HepG2 (cell line): ENCODE measurements around the gene AHCYL2. TPM values are rescaled to one million over a fixed set of nuclear protein-coding genes. Genes with fewer than 3 reads are reported as not detected.

Experiments
- ATAC-seq: fragments of 200-7000 bp; cut with Tn5 transposase; 3 replicates; pipeline ENCODE4 v1.9.1; 2020; ENCODE audit warnings: mild to moderate bottlenecking, moderate library complexity
- BruUV-seq: library from RNA; stranded (reverse); fragments of 400-500 nt; replicated peaks from 2 replicates; lab custom pipeline; 2021; lab: Mats Ljungman, UMichigan
- CTCF ChIA-PET: fragments of 300-600 bp; formaldehyde crosslinking; extraction: SDS; loops from one replicate; lab custom pipeline; 2021; ENCODE audit warnings: low total read pairs, inconsistent platforms, low intra/inter-chr PET ratio; lab: Yijun Ruan, JAX
- POLR2A ChIA-PET: fragments of 350-600 bp; sonication (Branson Sonifier 250); formaldehyde crosslinking; loops from one replicate; lab custom pipeline; 2020; ENCODE audit warnings: antibody characterized with exemption, inconsistent platforms; lab: Yijun Ruan, JAX
- DNase-seq: peaks from one replicate; pipeline ENCODE4 v3.0.0-alpha.2; 2015; ENCODE audit warnings: low spot score
- FAIRE-seq: peaks from 3 replicates; lab custom pipeline; 2011; peaks lifted over from hg19 to GRCh38; lab: Jason Lieb, UNC
- H2AFZ ChIP-seq: one replicate; pipeline ENCODE4 v1.6.1; 2011; ENCODE audit warnings: low read length, inconsistent platforms
- H3K27ac ChIP-seq: fragments of 300-600 bp; 3 replicates; pipeline ENCODE4 v1.8.0; 2011; ENCODE audit warnings: mixed run types, mild to moderate bottlenecking, mixed read lengths, low read length, inconsistent platforms; ENCODE audit not compliant: insufficient read depth; ENCODE audit errors: extremely low read length
- H3K27me3 ChIP-seq, 2 experiments: fragments of 200-600 bp in 1 of 2; 2 replicates in 1 of 2; 3 replicates in 1 of 2; pipeline versions ENCODE4 v1.6.0 to v1.8.0; 2011; ENCODE audit warnings: low read length in 2 of 2, mild to moderate bottlenecking in 2 of 2, moderate library complexity in 2 of 2, inconsistent platforms in 1 of 2; ENCODE audit not compliant: insufficient read depth in 2 of 2, control insufficient read depth in 1 of 2
- H3K36me3 ChIP-seq, 2 experiments: fragments of 200-600 bp in 1 of 2; replicated peaks in 1 of 2; 2 replicates in 1 of 2; 3 replicates in 1 of 2; pipeline versions ENCODE4 v1.5.1 to v1.8.0; 2011; ENCODE audit warnings: low read length in 2 of 2, inconsistent platforms in 1 of 2; ENCODE audit not compliant: insufficient read depth in 2 of 2, control insufficient read depth in 1 of 2
- H3K4me1 ChIP-seq: 2 replicates; pipeline ENCODE4 v1.5.1; 2012; ENCODE audit warnings: low read length, inconsistent platforms; ENCODE audit not compliant: insufficient read depth
- H3K4me2 ChIP-seq: 2 replicates; pipeline ENCODE4 v1.6.0; 2011; ENCODE audit warnings: low read depth, low read length, inconsistent platforms
- H3K4me3 ChIP-seq, 3 experiments: fragments of 200-600 bp in 1 of 3; sonication (generic), shearing (Covaris generic) in 1 of 3; replicated peaks in 1 of 3; 2 replicates each; pipeline ENCODE4 v1.5.1; 2011 to 2016; ENCODE audit warnings: low read length in 3 of 3, inconsistent platforms in 2 of 3, low read depth in 2 of 3, mild to moderate bottlenecking in 2 of 3, control low read depth in 1 of 3, mixed read lengths in 1 of 3; ENCODE audit not compliant: insufficient read depth in 1 of 3
- H3K79me2 ChIP-seq: one replicate; pipeline ENCODE4 v1.6.1; 2011; ENCODE audit warnings: low read length, inconsistent platforms; ENCODE audit not compliant: insufficient read depth
- H3K9ac ChIP-seq: 2 replicates; pipeline ENCODE4 v1.6.0; 2011; ENCODE audit warnings: mild to moderate bottlenecking, low read depth, low read length, inconsistent platforms; ENCODE audit not compliant: insufficient read depth
- H3K9me3 ChIP-seq: 2 replicates; pipeline ENCODE4 v1.5.1; 2012; ENCODE audit warnings: mild to moderate bottlenecking, low read length
- H4K20me1 ChIP-seq: 2 replicates; pipeline ENCODE4 v1.6.0; 2011; ENCODE audit warnings: inconsistent platforms, mild to moderate bottlenecking, low read length, moderate library complexity; ENCODE audit not compliant: insufficient read depth
- GFI1 ChIP-seq: sonication (generic); formaldehyde crosslinking; IDR thresholded peaks from 2 replicates; pipeline ENCODE4 v1.5.0; 2020; ENCODE audit warnings: missing genetic modification reagents, mild to moderate bottlenecking, borderline replicate concordance
- MLXIP ChIP-seq: sonication (generic); formaldehyde crosslinking; IDR thresholded peaks from 2 replicates; pipeline ENCODE4 v1.9.0; 2021; ENCODE audit warnings: missing genetic modification reagents, borderline replicate concordance
- ZBTB25 ChIP-seq: IDR thresholded peaks from 2 replicates; pipeline ENCODE4 v1.6.1; 2018; ENCODE audit warnings: missing genetic modification reagents
- ZBTB7A ChIP-seq: sonication (generic); formaldehyde crosslinking; IDR thresholded peaks from 2 replicates; pipeline ENCODE4 v1.8.0; 2022; ENCODE audit warnings: mild to moderate bottlenecking, missing genetic modification reagents
- WGBS: methylation state at CpG from one replicate; pipeline ENCODE4 v1.1.6; 2017; ENCODE audit warnings: low lambda C conversion rate; 5-methylcytosine and 5-hydroxymethylcytosine counted together
- in situ Hi-C: cut with HindIII; loops from 2 replicates; pipeline ENCODE4 v1.10.0; 2017; ENCODE audit warnings: low pct_unique_long_range_greater_than_20kb; ENCODE audit not compliant: extremely low pct_ligation_motif_present
- intact Hi-C: fragments of 100-400 bp; cut with micrococcal nuclease; formaldehyde crosslinking; loops from one replicate; pipeline ENCODE4 v1.10.0; 2022; ENCODE audit not compliant: unreplicated experiment
- polyA plus RNA-seq, 8 experiments: library from polyadenylated mRNA; depleted of rRNA in 3 of 8; stranded (reverse) in 7 of 8; unstranded in 1 of 8; fragments of >200 nt; fragmentation: Illumina TruSeq in 4 of 8; extraction: Trizol in 4 of 8; gene quantifications; 2 replicates each; pipeline versions ENCODE4 v1.2.1 to v1.2.3, GENCODE V29; 2011 to 2016; ENCODE audit warnings: low read depth in 4 of 8, missing spikeins in 1 of 8, mixed read lengths in 1 of 8; ENCODE audit not compliant: insufficient read depth in 1 of 8
- total RNA-seq, 5 experiments: library from RNA; depleted of rRNA; stranded (reverse); fragments of >200 nt; fragmentation: Illumina TruSeq; extraction: Trizol; gene quantifications; 2 replicates each; pipeline ENCODE4 v1.2.3, GENCODE V29; 2016; ENCODE audit warnings: low read depth in 1 of 5

The AHCYL2 gene
- total and polyA plus RNA-seq, 2 of the 13 experiments (the other 11 are each of a cell fraction or from before 2014, with no cell fraction given) = 9.5 to 14.7 TPM

DNA sequence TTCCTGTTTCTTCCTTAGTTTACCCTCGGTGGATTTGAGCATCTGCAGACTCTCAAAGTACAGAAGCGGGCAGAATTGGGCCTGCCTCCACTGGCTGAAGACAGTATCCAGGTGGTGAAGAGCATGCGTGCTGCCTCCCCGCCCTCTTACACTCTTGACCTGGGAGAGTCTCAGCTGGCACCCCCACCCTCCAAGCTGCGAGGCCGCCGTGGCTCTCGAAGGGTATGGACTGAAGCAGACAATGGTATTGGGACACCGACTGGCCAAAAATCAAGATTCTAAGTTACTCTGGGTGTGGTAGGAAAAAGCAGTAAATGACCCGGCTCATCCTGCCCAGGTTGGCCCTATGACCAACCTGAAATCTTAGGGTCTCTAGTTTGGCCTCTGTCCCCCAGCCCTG is 231.6 kb downstream of the AHCYL2 start:
- H3K27ac ChIP-seq = no peak overlapping the region
- no peak for TF ChIP-seq ZBTB25 (CRISPR knock-in tag)
- peaks cover 3 to 48% of the 10 kb centered on the region in 2 experiments; a peak in 4 of 5 replicates for H3K36me3 ChIP-seq
- DNase-seq (no peak), FAIRE-seq (no peak), ATAC-seq (no peak)
- no TSS peak for BruUV-seq
- POLR2A ChIA-PET = no interaction called here
- no peaks in the 10 kb centered on the region for H3K79me2 ChIP-seq
- no peak overlapping the region for H3K4me3 ChIP-seq
- intact Hi-C loops = no loop called here
- in situ Hi-C loops = no loop called here
- CTCF ChIA-PET = no interaction called here
- H3K4me1 ChIP-seq = no peaks in the 10 kb centered on the region
- H3K9me3 ChIP-seq = no peaks in the 10 kb centered on the region
- no peaks in the 10 kb centered on the region for H4K20me1 ChIP-seq
- H3K9ac ChIP-seq = no peak overlapping the region
- H2AFZ ChIP-seq = no peak overlapping the region
- WGBS = 93% methylated on average over 10 of the region's 10 CpGs
- H3K4me2 ChIP-seq = no peak overlapping the region
- no peaks in the 10 kb centered on the region for H3K27me3 ChIP-seq

DNA sequence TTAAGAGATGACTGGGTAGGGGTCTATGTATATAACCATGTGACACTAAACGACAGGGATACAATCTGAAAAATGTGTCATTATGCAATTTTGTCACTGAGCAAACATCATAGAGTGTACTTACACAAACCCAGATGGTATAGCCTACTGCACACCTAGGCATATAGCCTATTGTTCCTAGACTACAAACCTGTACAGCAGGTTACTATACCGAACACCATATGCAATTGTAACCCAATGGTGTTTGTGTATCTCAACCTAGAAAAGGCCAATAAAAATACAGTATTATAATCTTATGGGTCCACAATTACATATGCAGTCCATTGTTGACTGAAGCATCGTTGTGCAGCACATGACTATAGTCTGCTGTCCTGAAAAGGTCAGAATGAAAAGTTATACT is 232.3 kb downstream of the AHCYL2 start:
- no peak for DNase-seq
- in situ Hi-C loops = no loop called here
- no peaks in the 10 kb centered on the region for H3K27me3 ChIP-seq
- H3K4me3 ChIP-seq = no peak overlapping the region
- H3K9ac ChIP-seq = no peak overlapping the region
- CTCF ChIA-PET = no interaction called here
- no peak for ATAC-seq
- H3K79me2 ChIP-seq = no peaks in the 10 kb centered on the region
- intact Hi-C loops = no loop called here
- H3K4me2 ChIP-seq = no peak overlapping the region
- POLR2A ChIA-PET = no interaction called here
- no peaks in the 10 kb centered on the region for H3K4me1 ChIP-seq
- H4K20me1 ChIP-seq = no peaks in the 10 kb centered on the region
- H3K9me3 ChIP-seq = no peaks in the 10 kb centered on the region
- no TSS peak for BruUV-seq
- TF ChIP-seq ZBTB7A (CRISPR knock-in tag) (no peak), GFI1 (CRISPR knock-in tag) (no peak), MLXIP (CRISPR knock-in tag) (no peak)
- peaks cover 3 to 41% of the 10 kb centered on the region in 2 experiments; a peak in 4 of 5 replicates for H3K36me3 ChIP-seq
- WGBS = 82% methylated on average over 3 of the region's 3 CpGs
- no peak overlapping the region for H3K27ac ChIP-seq
- no peak overlapping the region for H2AFZ ChIP-seq
- no peak for FAIRE-seq
